ENCODE data around the gene SPHK2. TPM values are rescaled to one million over a fixed set of nuclear protein-coding genes. Genes with fewer than 3 reads are reported as not detected.
A peak's percentile ranks its signal among the peaks of the same experiment; 100 is the strongest.

SPHK2 gene
- total and polyA plus RNA-seq, 2 of the 8 experiments (the other 6 are each of a cell fraction or from before 2014, with no cell fraction given) = 43.9 to 60.9 TPM

- TF ChIP-seq SIX5 (IDR thresholded peaks at IDR 0.05; ENCODE audit: low read depth, low read length) (no peak), EZH2 (IDR thresholded peaks at IDR 0.05; ENCODE audit: low read depth, low read length, severe bottlenecking) (no peak), SAP30 (IDR thresholded peaks at IDR 0.05; ENCODE audit: insufficient read depth, insufficient replicate concordance, low read length) (peak; percentile 36), RXRA (IDR thresholded peaks at IDR 0.05; ENCODE audit: insufficient read depth, low read depth, low read length) (no peak), GTF2F1 (IDR thresholded peaks at IDR 0.05; ENCODE audit: borderline replicate concordance, low read depth, low read length) (no peak), RNF2 (IDR thresholded peaks at IDR 0.05; ENCODE audit: borderline replicate concordance, low read depth, low read length, missing control alignments, poor library complexity, severe bottlenecking) (no peak), SRF (IDR thresholded peaks at IDR 0.05; ENCODE audit: low read depth, low read length) (no peak), PHF8 (conservative IDR thresholded peaks at IDR 0.05; ENCODE audit: low read depth, low read length) (no peak), TAF1 (IDR thresholded peaks at IDR 0.05; ENCODE audit: low read depth, low read length) (no peak), CREB1 (IDR thresholded peaks at IDR 0.05) (no peak), NRF1 (IDR thresholded peaks at IDR 0.05; ENCODE audit: low read depth, low read length) (no peak), RBBP5 (IDR thresholded peaks at IDR 0.05; ENCODE audit: borderline replicate concordance, low read depth, low read length) (0 out of 2 replicates have a peak, but pooled peaks have one; percentile 60), CHD1 (IDR thresholded peaks at IDR 0.05; ENCODE audit: low read depth, low read length) (no peak), ATF3 (IDR thresholded peaks at IDR 0.05; ENCODE audit: insufficient read depth, low read depth, low read length) (no peak), POLR2A (IDR thresholded peaks at IDR 0.05; ENCODE audit: control extremely low read depth in 1 of 2, low read depth in 2 of 2, low read length in 2 of 2) (no peak), BCL11A (IDR thresholded peaks at IDR 0.05; ENCODE audit: low read depth in 2 of 2, low read length in 2 of 2) (no peak), RFX5 (IDR thresholded peaks at IDR 0.05; ENCODE audit: borderline replicate concordance, low read depth, low read length) (peak; percentile 37; the same call in 1 of the 2 replicates), POU5F1 (IDR thresholded peaks at IDR 0.05; ENCODE audit: low read depth, low read length) (no peak), SP4 (IDR thresholded peaks at IDR 0.05; ENCODE audit: low read length) (no peak), JUN (IDR thresholded peaks at IDR 0.05; ENCODE audit: low read depth, low read length) (no peak), CEBPB (IDR thresholded peaks at IDR 0.05; ENCODE audit: low read depth, low read length) (no peak), BACH1 (IDR thresholded peaks at IDR 0.05; ENCODE audit: low read length) (no peak), SUZ12 (IDR thresholded peaks at IDR 0.05; ENCODE audit: low read length) (no peak), TEAD4 (IDR thresholded peaks at IDR 0.05; ENCODE audit: low read depth, low read length) (peak; percentile 82)
These were observed 55.9 kb downstream of the SPHK2 start (continued) for GRCh38 chr19:48674921-48675824.

All from H1 (cell line).